ENCODE results near the gene WBP4.

GRCh38 chr13:41065078-41065477, 3.8 kb downstream of the WBP4 start:
- TF ChIP-seq, protein P1, sequence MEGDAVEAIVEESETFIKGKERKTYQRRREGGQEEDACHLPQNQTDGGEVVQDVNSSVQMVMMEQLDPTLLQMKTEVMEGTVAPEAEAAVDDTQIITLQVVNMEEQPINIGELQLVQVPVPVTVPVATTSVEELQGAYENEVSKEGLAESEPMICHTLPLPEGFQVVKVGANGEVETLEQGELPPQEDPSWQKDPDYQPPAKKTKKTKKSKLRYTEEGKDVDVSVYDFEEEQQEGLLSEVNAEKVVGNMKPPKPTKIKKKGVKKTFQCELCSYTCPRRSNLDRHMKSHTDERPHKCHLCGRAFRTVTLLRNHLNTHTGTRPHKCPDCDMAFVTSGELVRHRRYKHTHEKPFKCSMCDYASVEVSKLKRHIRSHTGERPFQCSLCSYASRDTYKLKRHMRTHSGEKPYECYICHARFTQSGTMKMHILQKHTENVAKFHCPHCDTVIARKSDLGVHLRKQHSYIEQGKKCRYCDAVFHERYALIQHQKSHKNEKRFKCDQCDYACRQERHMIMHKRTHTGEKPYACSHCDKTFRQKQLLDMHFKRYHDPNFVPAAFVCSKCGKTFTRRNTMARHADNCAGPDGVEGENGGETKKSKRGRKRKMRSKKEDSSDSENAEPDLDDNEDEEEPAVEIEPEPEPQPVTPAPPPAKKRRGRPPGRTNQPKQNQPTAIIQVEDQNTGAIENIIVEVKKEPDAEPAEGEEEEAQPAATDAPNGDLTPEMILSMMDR (IDR thresholded peaks at IDR 0.05), result no peak
- TF ChIP-seq POLR2AphosphoS5 (IDR thresholded peaks at IDR 0.05; ENCODE audit: low read depth, low read length) (no peak), SIN3A (IDR thresholded peaks at IDR 0.05; ENCODE audit: borderline replicate concordance, insufficient read depth, low read depth, low read length) (no peak), TCF7L2 (IDR thresholded peaks at IDR 0.05; ENCODE audit: low read depth, low read length) (no peak)

Measured in Panc1 (cell line).